Peyer's patch (tissue), 4 donors: ENCODE data around the gene SRSF11. TPM values are rescaled to one million over a fixed set of nuclear protein-coding genes. Genes with fewer than 3 reads are reported as not detected.
"Not testable (repeated sequence)": the region's sequence is repeated elsewhere in the genome, so short reads cannot be mapped to it uniquely, and the experiment has no call there.

ENCODE experiments used
- DNase-seq, 3 donors: peaks; one replicate each; pipeline ENCODE4 v3.0.0-alpha.2; 2017 to 2019
- H3K27ac ChIP-seq, 4 donors: fragments of 200-600 bp; sonication (generic); one replicate each; pipeline ENCODE4 v1.5.1; 2016 to 2019
- H3K27me3 ChIP-seq, 2 donors: fragments of 200-600 bp; sonication (generic); one replicate each; pipeline ENCODE4 v1.5.1; 2019
- H3K36me3 ChIP-seq, 3 donors: fragments of 200-600 bp; sonication (generic); one replicate each; pipeline ENCODE4 v1.5.1; 2016 to 2019
- H3K4me1 ChIP-seq, 4 donors: fragments of 200-600 bp; sonication (generic); one replicate each; pipeline ENCODE4 v1.5.1; 2016 to 2019
- H3K4me3 ChIP-seq, 4 donors: fragments of 200-600 bp; sonication (generic); 1 replicate in 3 of 4; 2 replicates in 1 of 4; pipeline ENCODE4 v1.5.1; 2016 to 2019; ENCODE audit warnings: mild to moderate bottlenecking in 1 of 4
- H3K9me3 ChIP-seq, 4 donors: fragments of 200-600 bp; sonication (generic); one replicate each; pipeline ENCODE4 v1.5.1; 2016 to 2019; ENCODE audit warnings: mild to moderate bottlenecking in 1 of 4
- POLR2A ChIP-seq, 2 donors: fragments of 450-650 bp; IDR thresholded peaks; one replicate each; pipeline ENCODE4 v1.5.1; 2017; ENCODE audit warnings: antibody characterized with exemption in 2 of 2, mild to moderate bottlenecking in 2 of 2, moderate library complexity in 2 of 2
- total RNA-seq, 4 donors: library from RNA; depleted of rRNA; stranded (reverse); fragments of >200 nt; gene quantifications; one replicate each; pipeline ENCODE4 v1.1.0, GENCODE V29; 2016
- TF ChIP-seq, protein P1 (sequence below), 6 experiments: fragments of 450-650 bp in 4 of 6; fragments of 200-600 bp in 2 of 6; sonication (generic) in 1 of 6; IDR thresholded peaks; one replicate each; pipeline ENCODE4 v1.5.1; 2017 to 2019; ENCODE audit warnings: antibody characterized with exemption in 6 of 6, mild to moderate bottlenecking in 3 of 6, moderate library complexity in 1 of 6

The SRSF11 gene
- total RNA-seq, 4 donors from 2014 or later, result 130 to 1,005 (median 204) TPM

GRCh38 chr1:70204600-70204999 lies 16.6 kb upstream of the SRSF11 start:
- Histone ChIP-seq H3K9me3 (no peaks in the 10 kb centered on the region), H3K27me3 (no peaks in the 10 kb centered on the region), H3K4me3 (peak overlapping the region; percentile 64 to 71 (median 68)), H3K36me3 (no peaks in the 10 kb centered on the region), H3K4me1 (peaks cover 0 to 35% (median 7%) of the 10 kb centered on the region in 4 donors), H3K27ac (peak overlapping the region in 3 of 4 donors; percentile 82 to 88 (median 82))
- TF ChIP-seq, protein P1, sequence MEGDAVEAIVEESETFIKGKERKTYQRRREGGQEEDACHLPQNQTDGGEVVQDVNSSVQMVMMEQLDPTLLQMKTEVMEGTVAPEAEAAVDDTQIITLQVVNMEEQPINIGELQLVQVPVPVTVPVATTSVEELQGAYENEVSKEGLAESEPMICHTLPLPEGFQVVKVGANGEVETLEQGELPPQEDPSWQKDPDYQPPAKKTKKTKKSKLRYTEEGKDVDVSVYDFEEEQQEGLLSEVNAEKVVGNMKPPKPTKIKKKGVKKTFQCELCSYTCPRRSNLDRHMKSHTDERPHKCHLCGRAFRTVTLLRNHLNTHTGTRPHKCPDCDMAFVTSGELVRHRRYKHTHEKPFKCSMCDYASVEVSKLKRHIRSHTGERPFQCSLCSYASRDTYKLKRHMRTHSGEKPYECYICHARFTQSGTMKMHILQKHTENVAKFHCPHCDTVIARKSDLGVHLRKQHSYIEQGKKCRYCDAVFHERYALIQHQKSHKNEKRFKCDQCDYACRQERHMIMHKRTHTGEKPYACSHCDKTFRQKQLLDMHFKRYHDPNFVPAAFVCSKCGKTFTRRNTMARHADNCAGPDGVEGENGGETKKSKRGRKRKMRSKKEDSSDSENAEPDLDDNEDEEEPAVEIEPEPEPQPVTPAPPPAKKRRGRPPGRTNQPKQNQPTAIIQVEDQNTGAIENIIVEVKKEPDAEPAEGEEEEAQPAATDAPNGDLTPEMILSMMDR (IDR thresholded peaks at IDR 0.05), result no peak
- TF ChIP-seq POLR2A (IDR thresholded peaks at IDR 0.05), result no peak
- DNase-seq, result no peak

DNA sequence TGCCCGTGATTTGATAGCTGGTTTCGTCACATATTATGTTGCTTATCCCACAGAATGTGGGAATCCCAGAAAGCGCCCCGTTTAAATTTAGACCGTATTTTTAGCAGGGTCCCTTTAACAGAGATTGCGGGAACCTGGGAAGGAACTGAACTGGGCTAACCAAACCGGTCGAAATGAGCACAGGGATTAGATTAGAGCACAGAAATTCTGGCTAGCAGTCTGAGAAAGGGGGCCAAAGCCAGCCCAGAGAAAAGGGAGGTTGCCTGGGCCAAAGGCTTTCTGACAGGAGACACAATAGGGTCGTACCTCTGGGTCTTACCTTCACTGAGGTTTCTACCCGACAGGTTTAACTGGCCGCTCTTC lies 16.1 kb upstream of the SRSF11 start:
- Histone ChIP-seq H3K27me3 (no peaks in the 10 kb centered on the region), H3K9me3 (no peaks in the 10 kb centered on the region), H3K27ac (peak overlapping the region; percentile 82 to 88 (median 82)), H3K36me3 (no peaks in the 10 kb centered on the region), H3K4me3 (peak overlapping the region; percentile 64 to 71 (median 68)), H3K4me1 (peaks cover 0 to 35% (median 7%) of the 10 kb centered on the region in 4 donors)
- TF ChIP-seq, protein P1 (IDR thresholded peaks at IDR 0.05), result no peak
- no peak for TF ChIP-seq POLR2A (IDR thresholded peaks at IDR 0.05)
- no peak for DNase-seq

GRCh38 chr1:70205434-70206118 lies 15.6 kb upstream of the SRSF11 start, which contains the start of gene LRRC40:
Gene LRRC40 (minus strand): TSS chr1:70205579. CDS start chr1:70205540, 39 bp downstream.
- no peaks in the 10 kb centered on the region for H3K9me3 ChIP-seq
- peaks cover 0 to 35% (median 7%) of the 10 kb centered on the region in 4 donors for H3K4me1 ChIP-seq
- DNase-seq, result peak; percentile 95 to 98 (median 97)
- H3K36me3 ChIP-seq, result no peaks in the 10 kb centered on the region
- peak within 1 kb of the TSS; percentile 64 to 71 (median 68) for H3K4me3 ChIP-seq
- peak; percentile 48 to 84 for TF ChIP-seq POLR2A (IDR thresholded peaks at IDR 0.05)
- TF ChIP-seq, protein P1 (IDR thresholded peaks at IDR 0.05), result peak in 1 of 6 experiments; percentile 11
- H3K27ac ChIP-seq, result peak within 1 kb of the TSS; percentile 82 to 88 (median 82)
- no peaks in the 10 kb centered on the region for H3K27me3 ChIP-seq

GRCh38 chr1:70206833-70207232 lies 14.3 kb upstream of the SRSF11 start:
- peak overlapping the region in 1 of 4 donors; percentile 64 for H3K4me3 ChIP-seq
- DNase-seq, H3K27me3 ChIP-seq, H3K36me3 ChIP-seq, H3K9me3 ChIP-seq, H3K27ac ChIP-seq: not testable (repeated sequence)
- peaks cover 0 to 35% (median 7%) of the 10 kb centered on the region in 4 donors for H3K4me1 ChIP-seq

GRCh38 chr1:70207492-70207891 lies 13.7 kb upstream of the SRSF11 start:
- peaks cover 0 to 35% (median 7%) of the 10 kb centered on the region in 4 donors for H3K4me1 ChIP-seq
- H3K27me3 ChIP-seq, result no peaks in the 10 kb centered on the region
- DNase-seq, result no peak
- no peak overlapping the region for H3K4me3 ChIP-seq
- peaks cover 0 to 4% (median 0%) of the 10 kb centered on the region in 3 donors for H3K36me3 ChIP-seq
- TF ChIP-seq, protein P1 (IDR thresholded peaks at IDR 0.05), result no peak
- no peak for TF ChIP-seq POLR2A (IDR thresholded peaks at IDR 0.05)
- H3K9me3 ChIP-seq, result no peaks in the 10 kb centered on the region
- H3K27ac ChIP-seq, result no peak overlapping the region

DNA sequence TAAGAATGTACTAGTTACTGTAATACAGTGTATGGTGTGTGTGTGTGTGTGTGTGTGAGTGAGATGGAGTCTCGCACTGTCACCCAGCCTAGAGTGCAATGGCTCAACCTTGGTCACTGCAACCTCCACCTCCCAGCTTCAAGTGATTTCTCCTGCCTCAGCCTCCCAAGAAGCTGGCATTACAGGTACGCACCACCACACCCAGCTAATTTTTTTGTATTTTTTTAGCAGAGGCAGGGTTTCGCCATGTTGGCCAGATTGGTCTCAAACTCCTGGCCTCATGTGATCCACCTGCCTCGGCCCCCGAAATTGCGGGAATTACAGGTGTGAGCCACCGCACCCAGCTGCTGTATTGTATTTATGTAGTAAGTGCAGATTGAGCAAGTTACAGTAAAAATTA lies 12.9 kb upstream of the SRSF11 start:
- H3K27ac ChIP-seq, result no peak overlapping the region
- DNase-seq, result no peak
- peaks cover 0 to 7% (median 0%) of the 10 kb centered on the region in 3 donors for H3K36me3 ChIP-seq
- no peak for TF ChIP-seq POLR2A (IDR thresholded peaks at IDR 0.05)
- TF ChIP-seq, protein P1 (IDR thresholded peaks at IDR 0.05), result no peak
- no peaks in the 10 kb centered on the region for H3K9me3 ChIP-seq
- H3K27me3 ChIP-seq, result no peaks in the 10 kb centered on the region
- peaks cover 0 to 29% (median 7%) of the 10 kb centered on the region in 4 donors for H3K4me1 ChIP-seq
- no peak overlapping the region for H3K4me3 ChIP-seq
